ENCODE measurements around the gene S100A11. TPM values are rescaled to one million over a fixed set of nuclear protein-coding genes. Genes with fewer than 3 reads are reported as not detected.

Gene S100A11
- total and polyA plus RNA-seq, 2 donors (not counting 1 experiment from before 2014, with no cell fraction given) = 26.2 to 31.4 TPM

- Histone ChIP-seq H3K9ac (ENCODE audit: low read length) (peak overlapping the region; percentile 78), H3K79me2 (ENCODE audit: control insufficient read depth, insufficient read depth, low read length) (no peaks in the 10 kb centered on the region)
- intact Hi-C loops (cut with micrococcal nuclease) = no loop called here
Observed at GRCh38 chr1:152034324-152034653, 2.5 kb downstream of the S100A11 start.

GRCh38 chr1:152029929-152030211 lies 6.9 kb downstream of the S100A11 start:
- no peak for ATAC-seq (ENCODE audit: low read depth)
- ChIA-PET POLR2A (no interaction called here), CTCF (no interaction called here)
- H3K4me1 ChIP-seq (ENCODE audit: control insufficient read depth in 2 of 2, insufficient read depth in 2 of 2, low read length in 2 of 2) = peaks cover 7% of the 10 kb centered on the region in 2 donors
- H3K79me2 ChIP-seq (ENCODE audit: control insufficient read depth, insufficient read depth, low read length) = no peaks in the 10 kb centered on the region
- no peaks in the 10 kb centered on the region for H3K27me3 ChIP-seq (replicated peaks in 1 of 4; ENCODE audit: control extremely low read depth in 1 of 4, control insufficient read depth in 3 of 4, insufficient read depth in 4 of 4, low read length in 3 of 4)
- no peak overlapping the region for H3K4me3 Mint-ChIP-seq
- H3K9me3 Mint-ChIP-seq (ENCODE audit: insufficient read depth) = no peaks in the 10 kb centered on the region
- no peak overlapping the region for H2AFZ ChIP-seq (ENCODE audit: insufficient read depth, low read depth, low read length, poor library complexity, severe bottlenecking)
- no peak overlapping the region for H3K27ac Mint-ChIP-seq
- no peaks in the 10 kb centered on the region for H4K20me1 ChIP-seq (ENCODE audit: control insufficient read depth, insufficient read depth, low read length, poor library complexity, severe bottlenecking)
- intact Hi-C loops (cut with micrococcal nuclease) = no loop called here
- H3K4me3 ChIP-seq (ENCODE audit: control extremely low read depth in 1 of 5, extremely low read depth in 1 of 5, insufficient read depth in 1 of 5, low read depth in 2 of 5, low read length in 4 of 5) = no peak overlapping the region
- 64% methylated on average over 2 of the region's 4 CpGs for WGBS (ENCODE audit: insufficient coverage)
- H3K4me2 ChIP-seq (replicated peaks; ENCODE audit: low read depth, low read length, poor library complexity, severe bottlenecking) = no peak overlapping the region
- H3K36me3 ChIP-seq (replicated peaks in 1 of 2; ENCODE audit: control extremely low read depth in 1 of 2, control insufficient read depth in 1 of 2, extremely low read depth in 1 of 2, insufficient read depth in 2 of 2, low read length in 1 of 2) = peaks cover 6 to 19% of the 10 kb centered on the region in 2 experiments
- DNase-seq = no peak
- no peaks in the 10 kb centered on the region for H3K9me3 ChIP-seq (ENCODE audit: control extremely low read depth in 1 of 3, control insufficient read depth in 2 of 3, insufficient read depth in 1 of 3, low read length in 2 of 3)
- no peak overlapping the region for H3K9ac ChIP-seq (ENCODE audit: low read length)
- peaks cover 6% of the 10 kb centered on the region for H3K4me1 Mint-ChIP-seq
- TF ChIP-seq CTCF (IDR thresholded peaks at IDR 0.05) (no peak), EZH2 (IDR thresholded peaks at IDR 0.05; ENCODE audit: borderline replicate concordance, insufficient read depth, low read depth, low read length, poor library complexity, severe bottlenecking) (no peak)
- no peak overlapping the region for H3K27ac ChIP-seq (ENCODE audit: low read length in 2 of 2)
- peaks cover under 1% of the 10 kb centered on the region for H3K27me3 Mint-ChIP-seq

More at GRCh38 chr1:152034324-152034653, 2.5 kb downstream of the S100A11 start:
- Mint-ChIP-seq H3K9me3 (ENCODE audit: insufficient read depth) (no peaks in the 10 kb centered on the region), H3K4me1 (peaks cover 38% of the 10 kb centered on the region), H3K27ac (no peak overlapping the region), H3K4me3 (no peak overlapping the region), H3K27me3 (no peaks in the 10 kb centered on the region)
- no CpG with 5 or more reads among the region's 1 CpG for WGBS (ENCODE audit: insufficient coverage)
- ChIA-PET POLR2A (interaction anchor here (0.5 kb wide), 1 partner anchor 14 kb away, joined by 3 read pairs; no protein-coding TSS in a partner anchor), CTCF (interaction anchor here (0.7 to 1.8 kb wide), 13 partner anchors 11 to 425 kb away, joined by 3 to 14 read pairs (median 4); no protein-coding TSS in a partner anchor)
- ATAC-seq (ENCODE audit: low read depth) (no peak), DNase-seq (no peak)
- no peaks in the 10 kb centered on the region for H4K20me1 ChIP-seq (ENCODE audit: control insufficient read depth, insufficient read depth, low read length, poor library complexity, severe bottlenecking)
- no peak overlapping the region for H3K27ac ChIP-seq (ENCODE audit: low read length in 2 of 2)
- no peaks in the 10 kb centered on the region for H3K9me3 ChIP-seq (ENCODE audit: control extremely low read depth in 1 of 3, control insufficient read depth in 2 of 3, insufficient read depth in 1 of 3, low read length in 2 of 3)
- TF ChIP-seq EZH2 (IDR thresholded peaks at IDR 0.05; ENCODE audit: borderline replicate concordance, insufficient read depth, low read depth, low read length, poor library complexity, severe bottlenecking) = no peak
- TF ChIP-seq CTCF (IDR thresholded peaks at IDR 0.05) = no peak
- H3K27me3 ChIP-seq (replicated peaks in 1 of 4; ENCODE audit: control extremely low read depth in 1 of 4, control insufficient read depth in 3 of 4, insufficient read depth in 4 of 4, low read length in 3 of 4) = no peaks in the 10 kb centered on the region
- H3K36me3 ChIP-seq (replicated peaks in 1 of 2; ENCODE audit: control extremely low read depth in 1 of 2, control insufficient read depth in 1 of 2, extremely low read depth in 1 of 2, insufficient read depth in 2 of 2, low read length in 1 of 2) = peaks cover 6 to 19% of the 10 kb centered on the region in 2 experiments
- peak overlapping the region; percentile 94 for H3K4me2 ChIP-seq (replicated peaks; ENCODE audit: low read depth, low read length, poor library complexity, severe bottlenecking)
- H2AFZ ChIP-seq (ENCODE audit: insufficient read depth, low read depth, low read length, poor library complexity, severe bottlenecking) = peak overlapping the region; percentile 59
- H3K4me1 ChIP-seq (ENCODE audit: control insufficient read depth in 2 of 2, insufficient read depth in 2 of 2, low read length in 2 of 2) = peaks cover 30 to 38% of the 10 kb centered on the region in 2 donors
- H3K4me3 ChIP-seq (ENCODE audit: control extremely low read depth in 1 of 5, extremely low read depth in 1 of 5, insufficient read depth in 1 of 5, low read depth in 2 of 5, low read length in 4 of 5) = peak overlapping the region in 2 of 5 experiments; percentile 86 to 88
